IMR-90 (cell line): ENCODE data around the gene LAMA4. TPM values are rescaled to one million over a fixed set of nuclear protein-coding genes. Genes with fewer than 3 reads are reported as not detected.
A peak's percentile ranks its signal among the peaks of the same experiment; 100 is the strongest.

Experiments used
- ATAC-seq: fragments of 200-7000 bp; cut with Tn5 transposase; 2 replicates; pipeline ENCODE4 v1.9.1; 2020; ENCODE audit warnings: low read depth, mild to moderate bottlenecking, moderate library complexity
- BruUV-seq: library from RNA; stranded (reverse); fragments of 400-500 nt; replicated peaks from 2 replicates; lab custom pipeline; 2021; lab: Mats Ljungman, UMichigan
- CTCF ChIA-PET: fragments of 300-600 bp; formaldehyde crosslinking; extraction: SDS; loops from one replicate; lab custom pipeline; 2021; ENCODE audit warnings: antibody characterized with exemption; lab: Yijun Ruan, JAX
- POLR2A ChIA-PET: fragments of 300-600 bp; sonication (Branson Sonifier 250); formaldehyde crosslinking; loops from one replicate; lab custom pipeline; 2022; ENCODE audit warnings: antibody characterized with exemption; ENCODE audit not compliant: unreplicated experiment; lab: Charles Lee
- DNase-seq: peaks from one replicate; pipeline ENCODE4 v3.0.0; 2013
- H2AFZ ChIP-seq: replicated peaks from 2 replicates; pipeline ENCODE3; 2013; ENCODE audit warnings: low read length, mild to moderate bottlenecking; ENCODE audit not compliant: poor library complexity
- H2AK5ac ChIP-seq: 2 replicates; pipeline ENCODE4 v1.6.1; 2013; ENCODE audit warnings: low read depth, low read length, inconsistent platforms
- H2AK9ac ChIP-seq: replicated peaks from 2 replicates; pipeline ENCODE3; 2013; ENCODE audit warnings: mild to moderate bottlenecking, low read depth, low read length, moderate library complexity; ENCODE audit not compliant: poor library complexity
- H2BK120ac ChIP-seq: 2 replicates; pipeline ENCODE4 v1.6.1; 2013; ENCODE audit warnings: low read depth, low read length, inconsistent platforms
- H2BK15ac ChIP-seq: 3 replicates; pipeline ENCODE4 v1.6.1; 2013; ENCODE audit warnings: low read depth, low read length, inconsistent platforms
- H2BK20ac ChIP-seq: 2 replicates; pipeline ENCODE4 v1.6.1; 2013; ENCODE audit warnings: low read depth, mild to moderate bottlenecking, inconsistent platforms, low read length, moderate library complexity
- H2BK5ac ChIP-seq: 2 replicates; pipeline ENCODE4 v1.6.1; 2013; ENCODE audit warnings: mild to moderate bottlenecking, low read depth, low read length, inconsistent platforms; ENCODE audit not compliant: poor library complexity, severe bottlenecking
- H3K14ac ChIP-seq: replicated peaks from 2 replicates; pipeline ENCODE4 v1.6.1; 2013; ENCODE audit warnings: low read depth, low read length, inconsistent platforms
- H3K18ac ChIP-seq: 2 replicates; pipeline ENCODE4 v1.6.1; 2013; ENCODE audit warnings: low read depth, low read length, control low read depth
- H3K23ac ChIP-seq: 2 replicates; pipeline ENCODE4 v1.6.1; 2013; ENCODE audit warnings: low read depth, low read length, inconsistent platforms
- H3K27ac ChIP-seq: 2 replicates; pipeline ENCODE4 v1.5.1; 2013; ENCODE audit warnings: mild to moderate bottlenecking, control low read depth, low read length; ENCODE audit not compliant: insufficient read depth
- H3K27me3 ChIP-seq: 2 replicates; pipeline ENCODE4 v1.6.1; 2013; ENCODE audit warnings: low read length; ENCODE audit not compliant: control insufficient read depth, insufficient read depth
- H3K36me3 ChIP-seq: 2 replicates; pipeline ENCODE4 v1.6.1; 2013; ENCODE audit warnings: low read length, mixed read lengths; ENCODE audit not compliant: control insufficient read depth, insufficient read depth
- H3K4ac ChIP-seq: 2 replicates; pipeline ENCODE4 v1.6.1; 2013; ENCODE audit warnings: low read depth, low read length, inconsistent platforms
- H3K4me1 ChIP-seq: 2 replicates; pipeline ENCODE4 v1.6.1; 2013; ENCODE audit warnings: low read length, mixed read lengths; ENCODE audit not compliant: control insufficient read depth, insufficient read depth
- H3K4me2 ChIP-seq: 2 replicates; pipeline ENCODE4 v1.6.1; 2013; ENCODE audit warnings: low read depth, mild to moderate bottlenecking, control low read depth, low read length, moderate library complexity
- H3K4me3 ChIP-seq: 2 replicates; pipeline ENCODE4 v1.5.1; 2013; ENCODE audit warnings: low read depth, mild to moderate bottlenecking, control low read depth, low read length, moderate library complexity; ENCODE audit not compliant: insufficient read depth
- H3K56ac ChIP-seq: 2 replicates; pipeline ENCODE4 v1.6.1; 2013; ENCODE audit warnings: low read length, inconsistent platforms; ENCODE audit not compliant: insufficient read depth; ENCODE audit errors: extremely low read depth
- H3K79me1 ChIP-seq, 2 experiments: 2 replicates each; pipeline ENCODE4 v1.6.1; 2013; ENCODE audit warnings: low read length in 2 of 2, inconsistent platforms in 1 of 2, low read depth in 1 of 2
- H3K9ac ChIP-seq: 2 replicates; pipeline ENCODE4 v1.6.1; 2013; ENCODE audit warnings: low read depth, low read length, control low read depth
- H3K9me1 ChIP-seq: 2 replicates; pipeline ENCODE4 v1.6.1; 2013; ENCODE audit warnings: low read length, inconsistent platforms; ENCODE audit not compliant: insufficient read depth
- H3K9me3 ChIP-seq: 2 replicates; pipeline ENCODE4 v1.6.1; 2013; ENCODE audit warnings: low read length; ENCODE audit not compliant: control insufficient read depth, insufficient read depth
- H4K20me1 ChIP-seq: 2 replicates; pipeline ENCODE4 v1.6.1; 2013; ENCODE audit warnings: low read length, inconsistent platforms; ENCODE audit not compliant: insufficient read depth
- H4K5ac ChIP-seq: 2 replicates; pipeline ENCODE4 v1.6.1; 2013; ENCODE audit warnings: mild to moderate bottlenecking, low read depth, low read length, control low read depth
- H4K8ac ChIP-seq, 2 experiments: 2 replicates each; pipeline ENCODE4 v1.6.1; 2013; ENCODE audit warnings: low read depth in 2 of 2, low read length in 2 of 2, control low read depth in 1 of 2, inconsistent platforms in 1 of 2
- H4K91ac ChIP-seq: 2 replicates; pipeline ENCODE4 v1.6.1; 2013; ENCODE audit warnings: low read depth, low read length, inconsistent platforms; ENCODE audit not compliant: insufficient read depth
- BHLHE40 ChIP-seq: fragments of 150-350 bp; IDR thresholded peaks from 2 replicates; pipeline ENCODE4 v1.6.1; 2016; ENCODE audit warnings: mild to moderate bottlenecking, low read depth, low read length
- CEBPB ChIP-seq: IDR thresholded peaks from 2 replicates; pipeline ENCODE4 v1.6.1; 2012; ENCODE audit warnings: low read depth, low read length, improper control_type of control experiment
- CHD1 ChIP-seq: IDR thresholded peaks from 2 replicates; pipeline ENCODE4 v1.6.1; 2012; ENCODE audit warnings: low read depth, low read length, improper control_type of control experiment
- FOS ChIP-seq: fragments of 150-350 bp; IDR thresholded peaks from 2 replicates; pipeline ENCODE4 v1.6.1; 2016; ENCODE audit warnings: low read depth, low read length
- MXI1 ChIP-seq: IDR thresholded peaks from 2 replicates; pipeline ENCODE4 v1.6.1; 2012; ENCODE audit warnings: low read depth, mild to moderate bottlenecking, low read length, moderate library complexity, borderline replicate concordance
- NFE2L2 ChIP-seq: fragments of 150-350 bp; IDR thresholded peaks from 2 replicates; pipeline ENCODE4 v1.6.1; 2016; ENCODE audit warnings: low read depth, mild to moderate bottlenecking, low read length
- POLR2A ChIP-seq: IDR thresholded peaks from 2 replicates; pipeline ENCODE4 v1.6.1; 2012; ENCODE audit warnings: mild to moderate bottlenecking, low read depth, low read length
- RCOR1 ChIP-seq: IDR thresholded peaks from 2 replicates; pipeline ENCODE4 v1.6.1; 2012; ENCODE audit warnings: mild to moderate bottlenecking, low read length, improper control_type of control experiment; ENCODE audit not compliant: insufficient replicate concordance
- RFX5 ChIP-seq: IDR thresholded peaks from 2 replicates; pipeline ENCODE4 v1.8.0; 2012; ENCODE audit warnings: low read depth, mild to moderate bottlenecking, low read length, moderate library complexity
- SMC3 ChIP-seq: fragments of 150-350 bp; IDR thresholded peaks from 2 replicates; pipeline ENCODE4 v1.6.1; 2016; ENCODE audit warnings: low read depth, mild to moderate bottlenecking, antibody characterized with exemption, low read length, moderate library complexity
- WGBS, 2 experiments: methylation state at CpG; one replicate each; pipeline versions ENCODE4 v1.1.5 to v1.1.7; 2013; ENCODE audit warnings: missing lambda C conversion rate in 2 of 2; ENCODE audit not compliant: insufficient read length in 1 of 2; ENCODE audit errors: extremely low coverage in 2 of 2; 5-methylcytosine and 5-hydroxymethylcytosine counted together
- dilution Hi-C: fragments of 300-500 bp; cut with HindIII; formaldehyde crosslinking; loops from one replicate; pipeline ENCODE4 v1.14.3; 2018; ENCODE audit warnings: low sequenced_read_pairs; ENCODE audit not compliant: unreplicated experiment
- in situ Hi-C: fragments of 300-500 bp; cut with MboI; formaldehyde crosslinking; loops from 3 replicates; pipeline ENCODE4 v1.14.3; 2019; ENCODE audit warnings: low sequenced_read_pairs, inconsistent platforms, mixed read lengths
- intact Hi-C: fragments of 100-400 bp; cut with micrococcal nuclease; formaldehyde crosslinking; loops from 2 replicates; pipeline ENCODE4 v1.10.0; 2022
- polyA plus RNA-seq, 3 experiments: library from polyadenylated mRNA; depleted of rRNA; stranded (reverse); fragments of >200 nt; gene quantifications; 2 replicates each; pipeline ENCODE4 v1.2.3, GENCODE V29; 2012; ENCODE audit warnings: low replicate concordance in 1 of 3
- total RNA-seq: library from RNA; depleted of rRNA; stranded (reverse); fragments of >200 nt; gene quantifications from 2 replicates; pipeline ENCODE4 v1.2.3, GENCODE V29; 2012
- TF ChIP-seq, protein P1 (sequence below): fragments of 150-350 bp; IDR thresholded peaks from 2 replicates; pipeline ENCODE4 v1.6.1; 2016; ENCODE audit warnings: low read depth, mild to moderate bottlenecking, low read length, moderate library complexity, borderline replicate concordance
- TF ChIP-seq, protein P2 (sequence below): conservative IDR thresholded peaks from 2 replicates; pipeline ENCODE4 v1.5.1; 2012; ENCODE audit warnings: mild to moderate bottlenecking, low read depth, low read length, improper control_type of control experiment
- TF ChIP-seq, protein P3 (sequence below): fragments of 150-350 bp; IDR thresholded peaks from 2 replicates; pipeline ENCODE4 v1.6.1; 2017; ENCODE audit warnings: mild to moderate bottlenecking, antibody characterized with exemption, low read length, low read depth

Gene LAMA4
- total and polyA plus RNA-seq, 2 of the 4 experiments (the other 2 are of a cell fraction): 33.9 to 35.8 TPM

DNA sequence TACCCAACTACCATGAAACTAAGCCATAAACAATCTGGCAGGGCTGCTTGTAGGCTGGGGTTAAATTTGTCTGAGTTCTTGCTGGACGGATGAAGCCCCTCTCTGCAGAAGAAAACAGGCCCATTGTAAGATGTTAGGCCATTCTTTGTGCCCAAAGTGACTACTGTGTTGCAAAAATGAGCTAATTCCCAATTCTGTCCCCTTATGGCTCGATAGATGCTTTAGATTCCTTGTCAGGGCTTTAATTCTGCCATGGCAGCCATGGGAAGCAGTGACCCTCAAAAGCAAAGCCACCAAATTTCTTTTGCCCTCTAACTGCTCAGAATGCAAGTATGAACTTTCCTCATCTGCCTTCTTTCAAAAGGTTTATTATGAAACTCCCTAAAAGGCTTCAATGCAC lies 45.2 kb downstream of the LAMA4 start:
- no peak overlapping the region; the same call in 1 of the 2 replicates for H2AK5ac ChIP-seq
- peaks cover 6% of the 10 kb centered on the region for H3K4me1 ChIP-seq
- no peak overlapping the region for H3K27ac ChIP-seq
- peak overlapping the region; percentile 12; the same call in 1 of the 2 replicates for H2BK20ac ChIP-seq
- H4K8ac ChIP-seq: no peak overlapping the region
- H3K4me3 ChIP-seq: no peak overlapping the region
- no peaks in the 10 kb centered on the region for H3K9me3 ChIP-seq
- DNase-seq (no peak), ATAC-seq (no peak)
- H3K36me3 ChIP-seq: peaks cover 31% of the 10 kb centered on the region
- in situ Hi-C loops: no loop called here
- H4K20me1 ChIP-seq: no peaks in the 10 kb centered on the region
- no peak overlapping the region for H3K9ac ChIP-seq
- TF ChIP-seq, protein P1, sequence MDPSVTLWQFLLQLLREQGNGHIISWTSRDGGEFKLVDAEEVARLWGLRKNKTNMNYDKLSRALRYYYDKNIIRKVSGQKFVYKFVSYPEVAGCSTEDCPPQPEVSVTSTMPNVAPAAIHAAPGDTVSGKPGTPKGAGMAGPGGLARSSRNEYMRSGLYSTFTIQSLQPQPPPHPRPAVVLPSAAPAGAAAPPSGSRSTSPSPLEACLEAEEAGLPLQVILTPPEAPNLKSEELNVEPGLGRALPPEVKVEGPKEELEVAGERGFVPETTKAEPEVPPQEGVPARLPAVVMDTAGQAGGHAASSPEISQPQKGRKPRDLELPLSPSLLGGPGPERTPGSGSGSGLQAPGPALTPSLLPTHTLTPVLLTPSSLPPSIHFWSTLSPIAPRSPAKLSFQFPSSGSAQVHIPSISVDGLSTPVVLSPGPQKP: no peak
- TF ChIP-seq SMC3 (no peak), MXI1 (no peak), RFX5 (no peak), FOS (no peak), POLR2A (no peak), NFE2L2 (no peak), CHD1 (no peak), CEBPB (no peak), BHLHE40 (no peak), RCOR1 (no peak)
- TF ChIP-seq, protein P2, sequence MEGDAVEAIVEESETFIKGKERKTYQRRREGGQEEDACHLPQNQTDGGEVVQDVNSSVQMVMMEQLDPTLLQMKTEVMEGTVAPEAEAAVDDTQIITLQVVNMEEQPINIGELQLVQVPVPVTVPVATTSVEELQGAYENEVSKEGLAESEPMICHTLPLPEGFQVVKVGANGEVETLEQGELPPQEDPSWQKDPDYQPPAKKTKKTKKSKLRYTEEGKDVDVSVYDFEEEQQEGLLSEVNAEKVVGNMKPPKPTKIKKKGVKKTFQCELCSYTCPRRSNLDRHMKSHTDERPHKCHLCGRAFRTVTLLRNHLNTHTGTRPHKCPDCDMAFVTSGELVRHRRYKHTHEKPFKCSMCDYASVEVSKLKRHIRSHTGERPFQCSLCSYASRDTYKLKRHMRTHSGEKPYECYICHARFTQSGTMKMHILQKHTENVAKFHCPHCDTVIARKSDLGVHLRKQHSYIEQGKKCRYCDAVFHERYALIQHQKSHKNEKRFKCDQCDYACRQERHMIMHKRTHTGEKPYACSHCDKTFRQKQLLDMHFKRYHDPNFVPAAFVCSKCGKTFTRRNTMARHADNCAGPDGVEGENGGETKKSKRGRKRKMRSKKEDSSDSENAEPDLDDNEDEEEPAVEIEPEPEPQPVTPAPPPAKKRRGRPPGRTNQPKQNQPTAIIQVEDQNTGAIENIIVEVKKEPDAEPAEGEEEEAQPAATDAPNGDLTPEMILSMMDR: no peak
- TF ChIP-seq, protein P3, sequence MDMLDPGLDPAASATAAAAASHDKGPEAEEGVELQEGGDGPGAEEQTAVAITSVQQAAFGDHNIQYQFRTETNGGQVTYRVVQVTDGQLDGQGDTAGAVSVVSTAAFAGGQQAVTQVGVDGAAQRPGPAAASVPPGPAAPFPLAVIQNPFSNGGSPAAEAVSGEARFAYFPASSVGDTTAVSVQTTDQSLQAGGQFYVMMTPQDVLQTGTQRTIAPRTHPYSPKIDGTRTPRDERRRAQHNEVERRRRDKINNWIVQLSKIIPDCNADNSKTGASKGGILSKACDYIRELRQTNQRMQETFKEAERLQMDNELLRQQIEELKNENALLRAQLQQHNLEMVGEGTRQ: no peak
- no TSS peak for BruUV-seq
- dilution Hi-C loops: no loop called here
- H3K4me2 ChIP-seq: no peak overlapping the region
- no peaks in the 10 kb centered on the region for H3K27me3 ChIP-seq
- WGBS, 2 experiments: 100% methylated on average over 1 of the region's 2 CpGs; no CpG with 5 or more reads in 1 of the 2 experiments
- H3K56ac ChIP-seq: no peak overlapping the region
- no peak overlapping the region; the same call in 1 of the 2 replicates for H4K5ac ChIP-seq
- H3K4ac ChIP-seq: no peak overlapping the region
- H3K18ac ChIP-seq: no peak overlapping the region; the same call in 1 of the 2 replicates
- H2BK120ac ChIP-seq: no peak overlapping the region
- H3K79me1 ChIP-seq: no peaks in the 10 kb centered on the region
- no peak overlapping the region for H2BK5ac ChIP-seq
- CTCF ChIA-PET: no interaction called here
- H2AK9ac ChIP-seq: no peak overlapping the region
- no peak overlapping the region for H2BK15ac ChIP-seq
- no peak overlapping the region for H3K23ac ChIP-seq
- POLR2A ChIA-PET: no interaction called here
- H3K9me1 ChIP-seq: no peaks in the 10 kb centered on the region
- no peak overlapping the region; the same call in 1 of the 2 replicates for H3K14ac ChIP-seq
- no peak overlapping the region for H4K91ac ChIP-seq
- intact Hi-C loops: no loop called here
- H2AFZ ChIP-seq: no peak overlapping the region
